GM19397 (cell line): ENCODE measurements around the gene ZHX3.
"Not testable (repeated sequence)": the region's sequence is repeated elsewhere in the genome, so short reads cannot be mapped to it uniquely, and the experiment has no call there.

Experiments used
- ATAC-seq: cut with Tn5 transposase; IDR thresholded peaks from one replicate; pipeline ENCODE4 v1.9.1; 2021; ENCODE audit warnings: mild to moderate bottlenecking, moderate library complexity; ENCODE audit not compliant: unreplicated experiment

Gene ZHX3

DNA sequence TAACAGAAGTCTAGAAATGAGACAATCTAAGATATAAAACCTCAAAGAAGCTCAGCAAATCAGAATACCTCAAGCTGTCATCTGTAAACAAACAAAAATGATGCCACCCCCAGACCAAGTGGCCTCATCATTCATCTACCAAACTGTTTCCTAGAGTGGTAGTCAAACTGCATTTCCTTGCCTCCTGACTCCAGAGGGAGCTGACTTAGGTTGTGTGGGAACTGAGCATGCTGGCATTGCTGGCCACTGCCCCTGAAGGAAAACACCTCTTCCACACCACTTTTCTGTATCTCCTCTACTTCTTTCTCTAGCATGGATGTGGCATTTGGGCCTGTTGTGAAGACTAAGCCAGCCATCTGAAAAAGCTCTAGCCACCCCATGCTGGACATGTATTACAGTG lies 56.3 kb downstream of the ZHX3 start:
- ATAC-seq, result no peak

DNA sequence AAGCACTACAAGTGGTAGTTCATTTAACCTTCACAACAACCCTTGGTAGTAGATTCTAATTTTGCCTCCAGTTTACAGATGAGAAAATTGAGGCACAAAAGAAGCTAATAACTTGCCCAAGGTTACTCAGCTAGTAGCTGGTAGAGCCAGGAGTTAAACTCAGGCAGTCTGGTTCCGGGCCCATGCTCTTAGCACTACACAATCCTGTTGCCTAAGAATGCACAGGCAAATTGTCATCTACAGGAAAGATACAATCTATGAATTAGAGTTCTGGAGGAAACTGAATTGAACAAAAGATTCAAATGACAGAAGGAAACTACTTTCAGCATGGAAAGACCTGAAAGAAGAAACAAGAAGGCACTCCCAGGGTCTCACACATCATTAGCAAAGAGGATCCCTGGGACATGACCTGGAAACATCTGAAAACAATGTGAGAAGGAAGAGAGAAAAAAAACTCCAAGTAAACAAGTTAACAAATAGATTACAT lies 56.8 kb downstream of the ZHX3 start:
- ATAC-seq, result no peak

DNA sequence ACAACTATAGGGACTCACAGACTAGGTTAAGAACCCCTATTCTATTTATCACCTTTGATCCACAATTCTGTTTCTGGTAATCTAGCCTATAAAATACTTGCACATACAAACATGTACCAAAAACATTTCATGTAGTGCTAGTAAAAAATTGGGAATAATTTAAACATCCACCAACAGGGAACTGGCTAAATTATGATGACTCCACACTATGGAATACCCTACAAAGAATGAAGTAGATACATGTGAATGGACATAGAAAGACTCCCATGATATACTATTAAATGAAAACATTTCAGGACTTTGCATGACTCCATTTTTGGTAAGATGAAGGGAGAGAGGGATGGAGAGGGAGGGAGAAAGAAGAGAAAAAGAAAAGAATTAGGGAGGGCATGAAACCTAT lies 58.2 kb downstream of the ZHX3 start:
- no peak for ATAC-seq

DNA sequence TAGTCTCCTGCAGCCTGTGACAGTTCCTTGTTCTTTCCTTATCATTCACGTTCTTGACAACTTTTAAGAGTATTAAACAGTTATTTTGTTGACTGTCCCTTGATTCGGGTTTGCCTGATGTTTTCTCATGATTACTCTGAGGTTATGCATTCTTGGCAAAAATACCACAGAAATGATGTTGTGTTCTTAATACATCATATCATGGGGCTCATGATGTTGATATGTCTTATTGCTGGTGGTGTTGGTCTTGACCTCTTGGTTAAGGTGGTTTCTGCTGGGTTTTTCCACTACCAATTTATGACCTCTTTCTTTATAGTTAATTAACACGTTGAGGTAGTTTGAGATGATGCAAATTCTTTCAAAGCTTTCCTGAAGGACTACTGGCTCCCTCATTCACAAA lies 59.1 kb downstream of the ZHX3 start:
- ATAC-seq, result no peak

DNA sequence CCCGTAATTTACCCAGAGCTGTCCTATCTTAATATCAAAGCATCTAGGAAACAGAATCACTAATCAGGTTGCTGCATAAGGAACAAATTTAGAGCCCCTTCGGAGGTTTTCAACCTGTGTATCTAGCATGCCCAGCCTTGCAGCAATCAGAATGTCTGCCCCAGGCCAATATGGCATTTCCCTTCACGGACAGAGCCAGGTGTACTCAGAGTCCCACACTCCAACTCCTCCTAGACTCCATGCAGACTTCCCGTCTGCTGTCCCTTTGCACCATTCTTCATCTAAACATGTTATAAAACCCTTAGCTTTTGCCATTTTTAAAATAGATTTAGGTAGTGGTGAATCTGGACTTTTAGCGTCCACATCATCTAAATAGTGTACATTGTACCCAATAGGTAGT lies 61.0 kb downstream of the ZHX3 start:
- no peak for ATAC-seq

DNA sequence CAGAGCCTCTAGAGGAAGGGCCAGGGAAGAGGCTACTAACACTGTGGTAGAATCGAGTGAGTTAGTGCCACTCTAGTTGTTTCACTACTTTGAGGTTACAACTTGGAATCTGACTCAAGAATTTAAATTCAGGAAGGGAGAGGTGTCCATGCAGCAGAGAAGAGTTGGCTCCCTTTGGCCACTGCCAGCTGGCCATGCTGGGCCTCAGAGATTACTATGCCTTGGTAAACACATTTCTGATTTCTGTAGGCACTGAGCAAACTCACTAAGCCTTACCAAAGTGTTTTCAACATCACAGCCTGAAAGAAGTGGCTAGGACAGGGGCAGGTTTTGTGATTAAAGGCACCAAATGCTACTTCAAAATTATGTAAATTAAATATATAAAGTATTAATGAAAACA lies 61.9 kb downstream of the ZHX3 start:
- no peak for ATAC-seq

DNA sequence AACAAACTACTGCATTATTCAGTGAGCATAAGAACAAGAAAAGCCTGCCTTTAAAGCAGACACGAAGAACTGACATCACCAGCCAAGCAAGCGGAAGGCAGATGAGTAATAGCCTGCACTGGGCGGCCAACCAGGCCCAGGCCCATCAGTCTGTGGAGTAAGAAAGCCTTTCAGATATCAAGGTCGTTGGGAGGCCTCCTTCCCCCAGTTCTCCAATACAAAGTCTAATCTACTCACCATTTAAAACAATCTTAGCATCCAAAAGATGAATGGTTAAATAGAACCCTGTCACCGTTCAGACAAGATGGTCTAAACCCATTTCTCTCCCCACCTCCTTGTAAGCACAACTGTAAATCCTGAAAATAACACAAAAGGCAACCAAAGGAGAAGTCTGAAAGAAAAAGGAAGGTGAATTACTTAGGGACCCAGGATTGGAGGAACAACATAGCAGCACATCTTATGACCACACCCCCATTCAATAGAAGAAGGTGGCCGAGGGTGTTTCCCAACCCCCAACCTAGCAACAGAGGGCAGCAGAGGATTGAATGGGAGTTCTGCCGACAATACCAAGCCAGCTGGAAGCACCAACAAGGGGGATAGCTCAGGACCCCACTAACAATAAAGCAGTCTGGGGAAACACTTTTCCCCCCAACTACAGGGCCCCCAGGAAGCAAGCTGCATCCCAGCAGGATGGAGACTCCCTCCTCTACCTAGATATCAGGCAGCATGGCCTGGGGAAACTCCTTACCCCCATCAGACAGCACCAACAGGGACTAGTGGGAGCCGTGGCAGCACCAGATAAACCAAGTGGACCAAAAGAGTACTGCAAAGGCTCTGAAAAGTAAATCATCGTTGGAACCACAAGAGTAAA lies 67.9 kb downstream of the ZHX3 start:
- ATAC-seq, result no peak

DNA sequence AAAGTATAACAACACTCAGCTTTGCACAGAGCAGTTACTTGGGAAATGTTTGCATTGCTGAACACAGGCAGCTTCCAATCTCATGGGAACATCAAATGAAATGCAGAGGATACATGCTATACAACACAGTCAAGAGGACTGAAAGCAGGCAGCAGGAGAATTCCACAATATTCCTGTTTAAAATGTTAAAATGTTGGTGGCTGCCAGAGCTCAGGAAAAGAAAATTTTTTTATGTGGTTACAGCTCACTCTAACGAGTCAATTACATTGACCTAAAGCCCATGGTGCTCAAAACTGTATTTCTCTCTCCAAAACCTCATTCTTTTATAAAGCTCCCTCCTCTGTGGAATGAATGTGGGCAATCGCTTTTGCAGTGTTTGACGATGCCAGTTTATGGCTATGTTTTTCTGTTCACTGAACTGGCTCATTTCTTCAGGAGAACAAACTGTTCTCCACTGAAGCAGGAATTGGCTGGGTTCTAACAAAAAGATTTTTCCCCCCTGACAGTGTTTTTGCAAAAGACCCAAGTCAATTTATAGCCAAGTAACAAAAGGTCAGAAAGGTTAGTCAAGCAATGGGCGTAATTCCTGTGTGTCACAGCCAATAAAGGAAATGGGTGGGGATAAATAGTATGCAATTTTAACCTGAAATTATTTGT lies 69.0 kb downstream of the ZHX3 start:
- no peak for ATAC-seq

DNA sequence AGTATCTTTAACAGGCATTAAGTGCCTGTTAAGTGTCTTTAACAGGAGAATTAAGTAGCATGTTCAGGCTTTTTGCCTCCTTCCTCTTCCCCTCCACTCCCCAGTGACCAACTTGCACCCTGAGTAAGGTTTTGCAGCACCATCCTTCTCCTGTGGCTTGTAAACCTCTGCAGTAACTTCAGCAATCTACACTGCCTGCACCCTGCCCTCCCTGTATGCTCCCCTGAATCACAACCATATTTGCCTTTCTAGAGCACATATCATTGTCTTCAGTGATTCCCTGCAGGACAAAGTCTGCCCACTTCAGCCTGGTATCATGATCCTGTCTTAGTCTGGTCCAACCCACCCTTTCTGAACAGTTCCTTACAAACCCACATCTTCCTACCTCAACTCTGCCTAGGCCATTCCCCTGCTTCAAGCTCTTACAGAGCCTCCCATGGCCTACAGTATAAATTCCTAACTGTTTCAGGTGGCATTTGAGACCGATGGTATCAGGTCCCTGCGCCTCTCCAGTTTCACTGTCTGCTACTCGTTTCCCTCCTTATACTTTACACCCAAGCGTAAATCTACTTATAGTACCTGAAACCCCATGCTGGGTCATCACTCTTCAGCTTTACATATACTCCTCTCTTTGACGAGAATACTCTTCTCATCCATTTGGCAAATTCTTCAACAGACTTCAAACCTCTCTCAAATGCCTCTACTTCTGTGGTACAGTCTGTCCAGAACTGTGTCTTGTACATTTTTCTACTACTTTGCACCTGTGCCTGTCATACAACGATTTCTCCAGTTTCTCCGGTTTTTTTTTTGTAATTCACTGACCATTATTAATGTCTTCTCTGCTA lies 69.8 kb downstream of the ZHX3 start:
- ATAC-seq, result no peak

DNA sequence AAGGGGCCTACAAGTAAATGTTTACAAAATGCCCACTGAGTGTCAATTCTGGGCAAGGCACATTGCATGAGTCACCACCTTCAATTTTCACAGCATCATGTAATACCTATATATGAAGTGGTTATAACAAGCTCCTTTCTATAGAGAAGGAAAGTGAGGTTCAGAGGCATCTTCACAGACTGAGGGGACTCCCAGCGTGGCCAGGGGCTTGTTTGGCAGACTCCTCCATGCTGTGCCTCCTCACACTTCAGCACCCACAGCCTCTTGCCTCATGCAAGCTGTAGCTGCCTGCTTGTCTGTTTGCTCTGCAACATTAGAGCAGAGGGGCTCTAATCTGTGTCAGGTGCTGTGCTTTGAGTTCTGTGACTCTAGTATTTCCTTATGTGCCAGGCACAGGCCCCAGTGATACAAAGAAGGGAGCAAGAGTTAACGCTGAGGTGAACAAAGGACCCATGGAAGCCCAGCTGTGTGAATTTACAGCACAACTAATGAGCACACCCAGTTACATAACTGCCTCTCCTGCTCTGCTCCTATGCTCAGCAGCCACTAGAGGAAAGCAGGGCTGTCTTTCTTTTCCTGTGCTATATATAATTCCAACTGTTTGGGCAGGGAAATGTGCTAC lies 72.3 kb downstream of the ZHX3 start:
- no peak for ATAC-seq

DNA sequence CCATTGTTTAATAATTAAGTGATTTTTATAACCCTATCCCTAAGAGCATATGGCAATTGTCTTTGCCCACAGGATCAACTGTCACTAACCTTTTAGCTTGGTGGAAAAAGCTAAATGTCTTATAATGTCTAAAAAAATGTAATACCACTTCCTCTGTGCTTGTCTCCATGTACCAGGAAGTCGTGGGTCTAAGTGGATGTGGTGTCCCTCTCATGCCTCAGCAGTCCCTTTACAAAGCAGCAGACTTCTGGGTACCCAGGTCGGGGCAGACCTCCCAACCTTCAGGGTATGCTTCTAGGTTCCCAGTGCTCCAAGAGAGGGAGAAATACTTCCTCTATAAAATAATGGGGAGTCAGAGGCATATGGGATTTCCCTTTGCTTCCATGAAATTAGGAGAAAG lies 74.7 kb downstream of the ZHX3 start:
- ATAC-seq, result no peak

DNA sequence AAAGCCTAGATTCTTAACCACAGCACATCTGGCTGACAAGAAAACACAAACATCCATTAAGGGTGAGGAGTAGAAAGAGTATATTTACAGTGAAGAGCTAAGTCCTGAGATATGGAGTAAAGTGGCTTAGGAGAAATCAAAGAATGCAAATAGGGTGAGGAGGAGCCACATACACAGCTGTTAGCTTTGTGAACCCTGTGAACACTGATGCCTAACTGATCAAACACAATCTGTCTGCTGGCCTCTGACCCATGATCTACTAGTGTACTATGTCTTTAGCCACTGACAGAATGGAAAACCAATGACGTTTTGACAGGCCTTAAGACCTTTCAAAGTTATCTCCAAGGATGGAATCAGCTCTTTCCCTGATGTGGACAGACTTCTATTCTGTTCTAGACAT lies 75.2 kb downstream of the ZHX3 start:
- no peak for ATAC-seq

DNA sequence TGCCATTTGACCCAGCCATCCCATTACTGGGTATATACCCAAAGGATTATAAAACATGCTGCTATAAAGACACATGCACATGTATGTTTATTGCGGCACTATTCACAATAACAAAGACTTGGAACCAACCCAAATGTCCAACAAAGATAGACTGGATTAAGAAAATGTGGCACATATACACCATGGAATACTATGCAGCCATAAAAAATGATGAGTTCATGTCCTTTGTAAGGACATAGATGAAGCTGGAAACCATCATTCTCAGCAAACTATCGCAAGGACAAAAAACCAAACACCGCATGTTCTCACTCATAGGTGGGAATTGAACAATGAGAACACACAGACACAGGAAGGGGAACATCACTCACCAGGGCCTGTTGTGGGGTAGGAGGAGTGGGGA lies 80.3 kb downstream of the ZHX3 start:
- not testable (repeated sequence) for ATAC-seq

DNA sequence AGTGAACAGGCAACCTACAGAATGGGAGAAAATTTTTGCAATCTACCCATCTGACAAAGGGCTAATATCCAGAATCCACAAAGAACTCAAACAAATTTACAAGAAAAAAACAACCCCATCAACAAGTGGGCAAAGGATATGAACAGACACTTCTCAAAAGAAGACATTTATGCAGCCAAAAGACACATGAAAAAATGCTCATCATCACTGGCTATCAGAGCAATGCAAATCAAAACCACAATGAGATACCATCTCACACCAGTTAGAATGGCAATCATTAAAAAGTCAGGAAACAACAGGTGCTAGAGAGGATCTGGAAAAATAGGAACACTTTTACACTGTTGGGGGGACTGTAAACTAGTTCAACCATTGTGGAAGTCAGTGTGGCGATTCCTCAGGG lies 80.7 kb downstream of the ZHX3 start:
- ATAC-seq, result not testable (repeated sequence)

DNA sequence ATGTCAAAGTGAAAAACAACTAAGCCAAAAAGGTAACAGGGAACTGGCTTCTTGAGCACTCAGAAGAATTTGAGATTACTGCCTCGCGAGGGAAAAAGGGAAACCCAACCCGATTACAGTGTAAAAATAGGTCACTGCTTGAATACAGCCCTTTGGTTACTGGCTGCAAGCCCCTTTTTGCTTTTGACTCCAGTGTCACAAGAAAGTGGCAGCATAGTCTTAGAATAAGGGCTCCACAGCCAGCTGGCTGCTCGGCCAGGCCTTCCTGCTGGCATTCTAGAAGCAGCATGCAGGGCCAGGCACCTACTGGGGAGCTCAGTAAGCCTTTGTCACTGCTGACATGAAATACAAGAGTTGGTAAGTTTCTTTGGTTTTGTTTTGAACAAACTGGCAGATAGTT lies 83.0 kb downstream of the ZHX3 start:
- ATAC-seq, result no peak

DNA sequence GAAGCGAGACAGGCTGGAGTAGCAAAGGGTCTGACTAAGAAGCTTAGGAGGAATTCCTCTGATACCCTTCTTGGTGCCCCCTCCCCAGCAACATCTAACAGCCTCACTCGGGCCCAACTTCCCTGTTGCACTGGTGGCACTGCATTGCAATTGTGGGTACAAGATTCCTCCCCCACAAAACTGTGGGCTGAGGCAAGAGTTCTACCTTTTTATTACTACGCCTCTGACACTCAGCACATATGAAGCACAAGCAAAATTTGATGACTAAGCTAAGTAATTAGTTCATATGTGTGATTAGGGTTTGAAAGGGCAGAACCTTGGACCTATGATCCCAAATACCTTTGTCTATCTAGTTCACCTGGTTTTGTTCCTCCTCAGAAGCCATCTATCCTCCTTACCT lies 83.5 kb downstream of the ZHX3 start:
- no peak for ATAC-seq

DNA sequence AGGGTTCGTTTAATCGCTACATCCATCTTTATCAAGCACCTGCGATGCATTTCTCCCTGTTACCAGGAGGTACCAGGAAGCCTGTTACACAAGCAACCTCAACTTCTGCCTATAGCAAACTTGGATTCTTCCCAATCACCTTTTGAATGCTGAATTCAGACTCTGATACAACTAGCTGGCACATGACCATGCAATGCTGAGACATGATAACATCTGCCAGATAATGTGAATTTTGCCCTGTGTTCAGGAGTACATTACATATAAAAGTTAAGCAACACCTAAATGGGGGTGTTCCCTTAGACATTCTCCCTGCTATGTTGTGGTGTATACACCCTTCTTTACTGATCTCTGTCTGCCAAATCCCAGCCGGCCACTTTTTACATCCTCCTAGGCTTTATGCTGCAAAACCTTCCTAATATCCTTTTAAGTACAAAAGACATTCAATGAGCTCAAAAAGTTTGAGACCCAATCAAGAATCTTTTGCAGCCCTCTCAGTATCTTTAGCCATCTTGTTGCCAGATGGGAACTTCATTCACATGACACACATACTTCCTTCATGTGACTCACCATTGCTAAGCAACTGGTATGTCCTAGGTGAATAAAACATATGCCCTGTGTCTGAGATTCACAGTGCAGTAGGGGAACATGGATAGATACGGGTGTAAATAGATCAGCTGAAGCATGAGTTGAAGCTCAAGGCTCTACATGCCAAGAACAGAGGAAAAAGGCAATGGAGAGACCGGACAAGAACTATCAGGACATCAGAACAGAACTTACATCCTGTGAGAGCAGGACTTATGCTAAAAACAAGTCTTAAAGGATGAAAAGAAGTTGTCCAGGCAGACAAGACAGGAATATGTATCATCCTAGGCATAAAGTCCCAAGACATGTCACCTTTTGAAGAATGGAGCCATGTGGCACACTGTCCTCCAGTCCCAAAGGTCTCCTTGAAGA lies 84.3 kb downstream of the ZHX3 start:
- no peak for ATAC-seq

DNA sequence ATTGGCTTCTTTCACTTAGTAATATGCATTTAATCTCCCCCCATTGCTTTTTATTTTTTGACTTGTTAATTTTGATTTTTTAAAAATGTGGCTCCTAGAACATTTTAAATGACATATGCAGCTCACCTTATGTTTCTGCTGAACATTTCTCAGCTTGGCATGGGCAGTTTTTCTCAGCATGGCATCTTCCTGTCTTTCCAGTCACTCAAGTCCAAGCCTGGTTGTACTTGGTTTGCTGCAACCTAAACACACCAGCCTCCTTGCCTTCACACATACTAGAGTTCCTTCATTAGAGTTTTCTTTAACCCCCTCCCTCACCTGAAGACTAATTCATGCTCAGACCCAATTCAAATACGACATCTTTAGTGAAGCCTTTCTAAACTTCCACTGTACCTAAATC lies 86.4 kb downstream of the ZHX3 start:
- no peak for ATAC-seq

DNA sequence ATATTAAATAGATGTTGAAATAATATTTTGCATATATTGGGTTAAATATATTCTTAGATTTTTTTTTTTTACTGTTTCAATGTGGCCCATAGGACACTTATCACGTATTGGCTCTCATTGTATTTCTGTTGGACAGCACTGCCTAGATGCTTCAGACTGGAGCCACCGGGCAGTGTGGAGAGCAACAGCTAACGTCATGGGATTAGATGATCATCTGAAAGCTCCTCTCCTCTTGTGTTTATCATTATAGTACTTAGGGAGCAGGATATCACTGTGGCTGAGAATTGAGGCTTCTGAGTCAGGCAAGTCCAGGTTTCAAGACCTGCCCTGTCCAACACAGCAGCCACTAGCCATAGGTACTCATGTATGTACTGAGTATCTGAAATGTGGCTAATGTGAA lies 87.4 kb downstream of the ZHX3 start:
- ATAC-seq, result no peak

DNA sequence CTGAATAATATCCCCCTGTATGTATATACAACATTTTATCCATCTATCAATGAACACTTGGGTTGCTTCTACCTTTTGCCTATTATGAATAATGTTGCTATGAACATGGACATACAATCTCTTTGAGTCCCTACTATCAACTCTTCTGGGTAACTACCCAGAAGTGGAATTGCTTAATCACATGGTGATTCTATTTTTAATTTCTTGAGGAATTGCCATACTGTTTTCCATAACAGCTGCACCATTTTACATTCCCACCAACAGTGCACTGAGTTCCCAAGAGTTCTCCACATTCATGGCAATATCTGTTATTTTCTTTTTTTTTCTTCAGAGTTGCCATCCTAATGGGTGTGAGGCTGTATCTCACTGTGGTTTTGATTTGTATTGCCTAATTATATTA lies 88.3 kb downstream of the ZHX3 start:
- ATAC-seq, result no peak
